Muscle of back (tissue), 11 donors: ENCODE measurements around the gene MACROH2A2. TPM values are rescaled to one million over a fixed set of nuclear protein-coding genes. Genes with fewer than 3 reads are reported as not detected.
"Not testable (repeated sequence)": the region's sequence is repeated elsewhere in the genome, so short reads cannot be mapped to it uniquely, and the experiment has no call there.

ENCODE experiments used
- DNase-seq, 3 donors: peaks; one replicate each; pipeline versions ENCODE4 v3.0.0 to v3.0.0-alpha.2; 2013
- polyA plus RNA-seq, 10 donors: library from polyadenylated mRNA; unstranded; fragments of 120-200 nt; gene quantifications; one replicate each; pipeline ENCODE4 v1.2.1, GENCODE V29; 2013; ENCODE audit not compliant: insufficient read length in 10 of 10

The MACROH2A2 gene
- polyA plus RNA-seq, 10 donors, result 12.1 to 38.2 (median 19.1) TPM

DNA sequence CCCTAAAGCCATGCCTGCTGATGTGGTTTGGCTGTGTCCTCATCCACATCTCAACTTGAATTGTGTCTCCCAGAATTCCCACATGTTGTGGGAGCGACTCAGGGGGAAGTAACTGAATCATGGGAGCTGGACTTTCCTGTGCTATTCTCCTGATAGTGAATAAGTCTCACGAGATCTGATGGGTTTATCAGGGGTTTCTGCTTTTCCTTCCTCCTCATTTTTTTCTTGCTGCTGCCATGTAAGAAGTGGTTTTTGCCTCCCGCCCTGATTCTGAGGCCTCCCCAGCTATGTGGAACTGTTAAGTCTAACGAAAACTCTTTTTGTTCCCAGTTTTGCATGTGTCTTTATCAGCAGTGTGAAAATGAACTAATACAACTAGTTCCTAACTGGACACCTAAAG is 11.8 kb downstream of the MACROH2A2 start:
- DNase-seq, result no peak

GRCh38 chr10:70066190-70066589 is 13.5 kb downstream of the MACROH2A2 start:
- DNase-seq, result no peak

GRCh38 chr10:70067586-70067985 is 14.9 kb downstream of the MACROH2A2 start:
- no peak for DNase-seq

- no peak for DNase-seq
These were observed 16.3 kb downstream of the MACROH2A2 start for GRCh38 chr10:70068925-70069324.

GRCh38 chr10:70069346-70069745 is 16.7 kb downstream of the MACROH2A2 start:
- DNase-seq, result no peak

DNA sequence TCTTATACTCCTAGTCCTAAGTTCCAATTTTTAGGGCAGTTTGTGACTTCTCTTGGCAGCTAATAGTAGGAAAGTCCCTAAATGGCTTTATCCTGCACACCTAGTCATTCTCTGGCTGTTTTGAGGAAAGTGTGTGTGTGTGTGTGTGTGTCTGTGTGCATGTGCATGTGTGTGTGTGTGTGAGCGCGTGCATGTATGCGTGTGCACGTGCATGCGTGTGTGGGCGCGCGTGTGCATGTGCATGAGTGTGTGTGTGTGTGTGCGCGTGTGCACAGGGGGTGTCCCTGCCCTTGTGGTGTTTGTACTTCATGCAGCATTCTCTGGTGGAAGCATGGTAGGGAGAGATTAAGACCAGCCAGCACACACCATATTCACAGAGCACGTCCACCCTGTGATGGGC is 18.2 kb downstream of the MACROH2A2 start:
- no peak for DNase-seq

DNA sequence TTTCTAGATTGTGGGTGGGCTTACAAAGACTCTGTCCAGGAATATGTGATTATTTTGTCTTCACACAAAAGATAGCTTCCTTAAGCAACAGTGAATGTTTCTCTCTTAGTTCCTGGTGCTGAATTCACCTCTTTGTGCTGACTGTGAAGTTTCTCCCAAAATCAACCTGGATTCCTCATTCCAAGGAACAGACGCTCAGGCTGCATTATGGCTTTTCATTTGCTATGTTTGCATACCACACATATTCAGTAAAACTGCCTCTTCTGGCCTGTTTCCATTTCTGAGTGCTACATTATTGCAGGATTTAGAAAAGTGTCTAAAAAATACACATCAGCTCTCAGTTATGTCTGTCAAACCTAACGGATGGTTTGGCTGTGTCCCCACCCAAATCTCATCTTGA is 21.5 kb downstream of the MACROH2A2 start:
- no peak for DNase-seq

GRCh38 chr10:70074971-70075370 is 22.3 kb downstream of the MACROH2A2 start:
- DNase-seq, result no peak

- no peak for DNase-seq
These were observed 25.7 kb downstream of the MACROH2A2 start for GRCh38 chr10:70078329-70078728.

GRCh38 chr10:70078937-70079336 is 26.3 kb downstream of the MACROH2A2 start:
- no peak for DNase-seq

GRCh38 chr10:70080789-70081188 is 28.1 kb downstream of the MACROH2A2 start:
- not testable (repeated sequence) for DNase-seq

DNA sequence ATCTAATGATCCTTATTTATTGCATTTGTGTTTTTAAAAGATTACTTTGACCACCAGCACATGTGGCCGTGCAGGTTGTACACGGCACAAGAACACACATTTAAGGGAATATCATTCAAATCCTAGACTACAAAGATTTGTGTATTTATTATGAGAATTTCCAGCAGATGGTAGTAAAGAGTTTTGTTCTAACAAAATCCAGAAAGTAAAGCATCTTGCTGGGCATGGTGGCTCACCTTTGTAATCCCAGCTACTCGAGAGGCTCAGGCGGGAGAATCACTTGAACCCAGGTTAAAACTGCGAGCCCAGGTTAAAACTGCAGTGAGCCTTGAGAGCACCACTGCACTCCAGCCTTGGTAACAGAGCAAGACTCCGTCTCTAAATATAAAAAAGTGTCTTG is 31.5 kb downstream of the MACROH2A2 start:
- no peak for DNase-seq

- no peak for DNase-seq
These were observed 33.4 kb downstream of the MACROH2A2 start for GRCh38 chr10:70085975-70086613.

GRCh38 chr10:70087616-70088307 is 35.1 kb downstream of the MACROH2A2 start:
- DNase-seq, result no peak

- no peak for DNase-seq
These were observed 35.7 kb downstream of the MACROH2A2 start for GRCh38 chr10:70088308-70088698.

- DNase-seq, result no peak
These were observed 37.4 kb downstream of the MACROH2A2 start for GRCh38 chr10:70090013-70090412.

GRCh38 chr10:70090951-70091350 is 38.3 kb downstream of the MACROH2A2 start:
- DNase-seq, result no peak

DNA sequence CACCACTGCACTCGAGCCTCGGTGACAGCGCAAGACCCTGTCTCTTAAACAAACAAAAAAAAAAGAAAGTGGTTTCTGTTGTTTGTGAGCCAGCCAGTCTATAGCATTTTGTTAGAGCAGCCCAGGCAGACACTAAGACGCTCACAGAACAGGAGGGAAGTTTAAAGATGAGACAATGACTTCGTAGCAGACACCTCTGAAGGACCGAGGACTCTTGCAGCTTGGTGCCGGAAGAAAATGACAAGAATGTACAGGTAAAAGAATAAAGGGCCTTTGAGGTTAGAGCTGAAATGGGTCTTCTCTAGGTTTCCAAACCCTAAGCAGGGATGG is 39.7 kb downstream of the MACROH2A2 start:
- no peak for DNase-seq

- DNase-seq, result no peak
These were observed 40.8 kb downstream of the MACROH2A2 start for GRCh38 chr10:70093335-70093944.

DNA sequence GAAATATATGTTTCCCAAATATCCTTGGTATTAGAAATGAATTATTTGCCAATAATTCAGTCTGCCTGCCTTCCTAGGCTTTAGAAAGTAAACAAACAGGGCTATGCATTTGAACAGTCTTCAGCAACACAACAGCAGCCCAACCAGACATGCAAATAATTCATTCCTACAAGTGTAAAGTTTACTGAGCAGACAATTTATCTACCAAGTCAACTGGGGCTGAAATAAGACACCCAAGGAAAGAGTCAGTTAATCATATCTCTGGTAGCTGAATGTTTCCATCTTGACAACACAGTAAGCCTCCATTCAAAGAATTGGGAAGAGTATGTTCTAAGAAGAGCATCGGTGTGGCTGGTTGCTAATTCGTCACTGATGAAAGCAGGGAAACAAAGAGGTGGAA is 41.6 kb downstream of the MACROH2A2 start:
- DNase-seq, result no peak

GRCh38 chr10:70096016-70096704 is 43.5 kb downstream of the MACROH2A2 start:
- DNase-seq, result no peak

DNA sequence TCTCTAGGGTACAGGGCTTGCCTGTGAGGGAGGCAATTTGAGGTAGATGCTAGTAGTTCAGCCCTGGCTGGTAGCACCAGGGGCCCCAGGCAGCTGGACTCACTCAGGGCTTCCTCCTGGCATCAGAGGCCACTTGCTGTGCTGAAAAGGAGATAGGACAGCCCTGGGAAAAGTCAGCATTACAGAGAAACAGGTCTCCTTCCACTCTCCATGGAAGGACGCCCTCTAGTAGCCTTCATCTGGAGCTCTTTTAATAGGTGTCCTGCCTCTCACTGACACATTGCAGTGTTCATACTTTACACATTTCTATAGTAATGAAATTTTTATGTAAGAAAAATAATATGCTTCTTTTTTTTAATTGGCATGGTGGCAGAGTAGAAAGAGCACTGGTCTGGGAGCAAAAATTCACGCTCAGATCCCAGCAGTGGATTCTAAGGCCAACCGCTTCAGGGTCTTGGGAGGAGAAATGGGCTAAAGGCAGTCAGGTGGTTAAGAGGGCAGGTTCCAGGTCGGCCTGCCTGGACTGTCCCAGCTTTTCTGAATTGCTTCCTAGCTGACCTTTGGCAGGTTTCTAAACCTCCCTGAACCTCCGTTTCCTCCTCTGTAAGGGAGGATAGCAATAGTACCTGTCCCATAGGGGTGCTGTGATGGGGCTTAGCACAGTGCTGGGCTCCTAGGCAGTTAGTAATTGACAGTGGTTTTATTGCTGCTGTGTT is 44.2 kb downstream of the MACROH2A2 start:
- DNase-seq, result no peak
